OCI-LY1 (cell line): ENCODE measurements around the gene USP15.
A peak's percentile ranks its signal among the peaks of the same experiment; 100 is the strongest.

Source experiments
- EZH2 ChIP-seq: fragments of 200-600 bp; sonication (generic), shearing (Covaris generic); IDR thresholded peaks from 2 replicates; pipeline ENCODE4 v1.8.0; 2017; ENCODE audit warnings: borderline replicate concordance, mixed run types, mild to moderate bottlenecking, antibody characterized with exemption, low read length, moderate library complexity, mixed read lengths
- TF ChIP-seq, protein P1 (sequence below): fragments of 200-600 bp; sonication (generic), shearing (Covaris generic); IDR thresholded peaks from 2 replicates; pipeline ENCODE4 v1.5.1; 2017; ENCODE audit warnings: mild to moderate bottlenecking, antibody characterized with exemption, low read length, moderate library complexity, mixed read lengths

- TF ChIP-seq, protein P1, sequence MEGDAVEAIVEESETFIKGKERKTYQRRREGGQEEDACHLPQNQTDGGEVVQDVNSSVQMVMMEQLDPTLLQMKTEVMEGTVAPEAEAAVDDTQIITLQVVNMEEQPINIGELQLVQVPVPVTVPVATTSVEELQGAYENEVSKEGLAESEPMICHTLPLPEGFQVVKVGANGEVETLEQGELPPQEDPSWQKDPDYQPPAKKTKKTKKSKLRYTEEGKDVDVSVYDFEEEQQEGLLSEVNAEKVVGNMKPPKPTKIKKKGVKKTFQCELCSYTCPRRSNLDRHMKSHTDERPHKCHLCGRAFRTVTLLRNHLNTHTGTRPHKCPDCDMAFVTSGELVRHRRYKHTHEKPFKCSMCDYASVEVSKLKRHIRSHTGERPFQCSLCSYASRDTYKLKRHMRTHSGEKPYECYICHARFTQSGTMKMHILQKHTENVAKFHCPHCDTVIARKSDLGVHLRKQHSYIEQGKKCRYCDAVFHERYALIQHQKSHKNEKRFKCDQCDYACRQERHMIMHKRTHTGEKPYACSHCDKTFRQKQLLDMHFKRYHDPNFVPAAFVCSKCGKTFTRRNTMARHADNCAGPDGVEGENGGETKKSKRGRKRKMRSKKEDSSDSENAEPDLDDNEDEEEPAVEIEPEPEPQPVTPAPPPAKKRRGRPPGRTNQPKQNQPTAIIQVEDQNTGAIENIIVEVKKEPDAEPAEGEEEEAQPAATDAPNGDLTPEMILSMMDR = peak; percentile 79
- no peak for TF ChIP-seq EZH2
Measured at GRCh38 chr12:62210422-62210821, 49.8 kb upstream of the USP15 start.
